Measurements from ENCODE around the gene APH1A.

- TF ChIP-seq CTCF (IDR thresholded peaks at IDR 0.05) (no peak), POLR2A (IDR thresholded peaks at IDR 0.05) (peak in 1 of 2 donors; percentile 64)
Measured at GRCh38 chr1:150268705-150269403, at the start of gene APH1A.

Measured in thyroid gland (tissue), 4 donors.